ENCODE measurements around the gene FAM209A.
"Not testable (repeated sequence)": the region's sequence is repeated elsewhere in the genome, so short reads cannot be mapped to it uniquely, and the experiment has no call there.

Gene FAM209A

GRCh38 chr20:56524444-56524843 is at the start of gene FAM209A:
Gene FAM209A, plus strand, starts transcription at chr20:56524744. Its CDS starts 65 bp downstream, at chr20:56524809.
- not testable (repeated sequence) for H3K4me1 ChIP-seq (ENCODE audit: control insufficient read depth, insufficient read depth, low read length); H3K27me3 ChIP-seq (ENCODE audit: control insufficient read depth, insufficient read depth, low read length); H3K36me3 ChIP-seq (ENCODE audit: control insufficient read depth, insufficient read depth, low read length); H3K27ac ChIP-seq (ENCODE audit: low read depth, low read length); H3K4me3 ChIP-seq (ENCODE audit: low read length); H3K9ac ChIP-seq (ENCODE audit: low read length)

GRCh38 chr20:56483970-56484369 is 40.6 kb upstream of the FAM209A start:
- Histone ChIP-seq H3K36me3 (ENCODE audit: control insufficient read depth, insufficient read depth, low read length) (peaks cover 29% of the 10 kb centered on the region), H3K27ac (ENCODE audit: low read depth, low read length) (no peak overlapping the region)

GRCh38 chr20:56487216-56487615 is 37.3 kb upstream of the FAM209A start:
- Histone ChIP-seq H3K27ac (ENCODE audit: low read depth, low read length) (no peak overlapping the region), H3K4me3 (ENCODE audit: low read length) (no peak overlapping the region), H3K4me1 (ENCODE audit: control insufficient read depth, insufficient read depth, low read length) (no peaks in the 10 kb centered on the region), H3K9ac (ENCODE audit: low read length) (no peak overlapping the region), H3K36me3 (ENCODE audit: control insufficient read depth, insufficient read depth, low read length) (peaks cover 32% of the 10 kb centered on the region), H3K27me3 (ENCODE audit: control insufficient read depth, insufficient read depth, low read length) (no peaks in the 10 kb centered on the region)

More at GRCh38 chr20:56483970-56484369, 40.6 kb upstream of the FAM209A start:
- Histone ChIP-seq H3K4me3 (ENCODE audit: low read length) (no peak overlapping the region), H3K4me1 (ENCODE audit: control insufficient read depth, insufficient read depth, low read length) (no peaks in the 10 kb centered on the region), H3K9ac (ENCODE audit: low read length) (no peak overlapping the region), H3K27me3 (ENCODE audit: control insufficient read depth, insufficient read depth, low read length) (no peaks in the 10 kb centered on the region)

GRCh38 chr20:56488566-56488965 is 36.0 kb upstream of the FAM209A start:
- no peak overlapping the region for H3K9ac ChIP-seq (ENCODE audit: low read length)
- H3K4me1 ChIP-seq (ENCODE audit: control insufficient read depth, insufficient read depth, low read length), result no peaks in the 10 kb centered on the region
- no peak overlapping the region for H3K4me3 ChIP-seq (ENCODE audit: low read length)
- peaks cover 32% of the 10 kb centered on the region for H3K36me3 ChIP-seq (ENCODE audit: control insufficient read depth, insufficient read depth, low read length)
- no peaks in the 10 kb centered on the region for H3K27me3 ChIP-seq (ENCODE audit: control insufficient read depth, insufficient read depth, low read length)
- no peak overlapping the region for H3K27ac ChIP-seq (ENCODE audit: low read depth, low read length)

GRCh38 chr20:56501116-56501515 is 23.4 kb upstream of the FAM209A start:
- no peak overlapping the region for H3K4me3 ChIP-seq (ENCODE audit: low read length)
- H3K36me3 ChIP-seq (ENCODE audit: control insufficient read depth, insufficient read depth, low read length), result peaks cover 3% of the 10 kb centered on the region
- H3K27ac ChIP-seq (ENCODE audit: low read depth, low read length), result no peak overlapping the region
- no peak overlapping the region for H3K9ac ChIP-seq (ENCODE audit: low read length)
- no peaks in the 10 kb centered on the region for H3K4me1 ChIP-seq (ENCODE audit: control insufficient read depth, insufficient read depth, low read length)
- H3K27me3 ChIP-seq (ENCODE audit: control insufficient read depth, insufficient read depth, low read length), result no peaks in the 10 kb centered on the region

- no peak overlapping the region for H3K4me3 ChIP-seq (ENCODE audit: low read length)
- no peak overlapping the region for H3K27ac ChIP-seq (ENCODE audit: low read depth, low read length)
- no peaks in the 10 kb centered on the region for H3K27me3 ChIP-seq (ENCODE audit: control insufficient read depth, insufficient read depth, low read length)
- H3K9ac ChIP-seq (ENCODE audit: low read length), result no peak overlapping the region
- no peaks in the 10 kb centered on the region for H3K4me1 ChIP-seq (ENCODE audit: control insufficient read depth, insufficient read depth, low read length)
- no peaks in the 10 kb centered on the region for H3K36me3 ChIP-seq (ENCODE audit: control insufficient read depth, insufficient read depth, low read length)
These were observed 20.6 kb upstream of the FAM209A start for GRCh38 chr20:56503916-56504315.

- Histone ChIP-seq H3K27ac (ENCODE audit: low read depth, low read length) (no peak overlapping the region), H3K36me3 (ENCODE audit: control insufficient read depth, insufficient read depth, low read length) (no peaks in the 10 kb centered on the region), H3K9ac (ENCODE audit: low read length) (no peak overlapping the region), H3K4me1 (ENCODE audit: control insufficient read depth, insufficient read depth, low read length) (no peaks in the 10 kb centered on the region), H3K27me3 (ENCODE audit: control insufficient read depth, insufficient read depth, low read length) (no peaks in the 10 kb centered on the region), H3K4me3 (ENCODE audit: low read length) (no peak overlapping the region)
These were observed 20.1 kb upstream of the FAM209A start for GRCh38 chr20:56504373-56505005.

GRCh38 chr20:56506103-56506502 is 18.4 kb upstream of the FAM209A start:
- no peak overlapping the region for H3K4me3 ChIP-seq (ENCODE audit: low read length)
- no peaks in the 10 kb centered on the region for H3K27me3 ChIP-seq (ENCODE audit: control insufficient read depth, insufficient read depth, low read length)
- H3K4me1 ChIP-seq (ENCODE audit: control insufficient read depth, insufficient read depth, low read length), result no peaks in the 10 kb centered on the region
- H3K9ac ChIP-seq (ENCODE audit: low read length), result no peak overlapping the region
- H3K27ac ChIP-seq (ENCODE audit: low read depth, low read length), result no peak overlapping the region
- H3K36me3 ChIP-seq (ENCODE audit: control insufficient read depth, insufficient read depth, low read length), result no peaks in the 10 kb centered on the region

- H3K27me3 ChIP-seq (ENCODE audit: control insufficient read depth, insufficient read depth, low read length), result no peaks in the 10 kb centered on the region
- no peak overlapping the region for H3K9ac ChIP-seq (ENCODE audit: low read length)
- no peak overlapping the region for H3K4me3 ChIP-seq (ENCODE audit: low read length)
- peaks cover 26% of the 10 kb centered on the region for H3K4me1 ChIP-seq (ENCODE audit: control insufficient read depth, insufficient read depth, low read length)
- no peak overlapping the region for H3K27ac ChIP-seq (ENCODE audit: low read depth, low read length)
- H3K36me3 ChIP-seq (ENCODE audit: control insufficient read depth, insufficient read depth, low read length), result no peaks in the 10 kb centered on the region
These were observed 12.6 kb upstream of the FAM209A start for GRCh38 chr20:56511926-56512325.

- Histone ChIP-seq H3K27ac (ENCODE audit: low read depth, low read length) (peak overlapping the region; percentile 73), H3K27me3 (ENCODE audit: control insufficient read depth, insufficient read depth, low read length) (no peaks in the 10 kb centered on the region), H3K4me3 (ENCODE audit: low read length) (no peak overlapping the region), H3K4me1 (ENCODE audit: control insufficient read depth, insufficient read depth, low read length) (peaks cover 29% of the 10 kb centered on the region), H3K9ac (ENCODE audit: low read length) (no peak overlapping the region), H3K36me3 (ENCODE audit: control insufficient read depth, insufficient read depth, low read length) (peaks cover 9% of the 10 kb centered on the region)
These were observed 11.1 kb upstream of the FAM209A start for GRCh38 chr20:56513161-56514150.

- Histone ChIP-seq H3K36me3 (ENCODE audit: control insufficient read depth, insufficient read depth, low read length) (peaks cover 25% of the 10 kb centered on the region), H3K9ac (ENCODE audit: low read length) (no peak overlapping the region), H3K27me3 (ENCODE audit: control insufficient read depth, insufficient read depth, low read length) (no peaks in the 10 kb centered on the region), H3K4me3 (ENCODE audit: low read length) (no peak overlapping the region), H3K4me1 (ENCODE audit: control insufficient read depth, insufficient read depth, low read length) (peaks cover 29% of the 10 kb centered on the region), H3K27ac (ENCODE audit: low read depth, low read length) (peak overlapping the region; percentile 74)
These were observed 7.9 kb upstream of the FAM209A start for GRCh38 chr20:56516631-56517030.

GRCh38 chr20:56517211-56517610 is 7.3 kb upstream of the FAM209A start:
- Histone ChIP-seq H3K27ac (ENCODE audit: low read depth, low read length) (peak overlapping the region; percentile 74), H3K27me3 (ENCODE audit: control insufficient read depth, insufficient read depth, low read length) (no peaks in the 10 kb centered on the region), H3K4me1 (ENCODE audit: control insufficient read depth, insufficient read depth, low read length) (peaks cover 29% of the 10 kb centered on the region), H3K4me3 (ENCODE audit: low read length) (no peak overlapping the region), H3K36me3 (ENCODE audit: control insufficient read depth, insufficient read depth, low read length) (peaks cover 25% of the 10 kb centered on the region), H3K9ac (ENCODE audit: low read length) (no peak overlapping the region)

Data from rectal smooth muscle tissue (tissue), 1 donor.